Right cardiac atrium (tissue), 5 donors: Measurements from ENCODE around the gene PID1. TPM values are rescaled to one million over a fixed set of nuclear protein-coding genes. Genes with fewer than 3 reads are reported as not detected.
A peak's percentile ranks its signal among the peaks of the same experiment; 100 is the strongest.

Source experiments
- ATAC-seq, 2 donors: fragments of 200-7000 bp; cut with Tn5 transposase; one replicate each; pipeline versions ENCODE4 v1.8.0 to v1.9.1; 2020; ENCODE audit warnings: moderate library complexity in 2 of 2, mild to moderate bottlenecking in 1 of 2
- DNase-seq, 3 donors: peaks; one replicate each; pipeline ENCODE4 v3.0.0-alpha.2; 2020
- H3K27ac ChIP-seq: one replicate; pipeline ENCODE4 v1.5.1; 2013; ENCODE audit warnings: mild to moderate bottlenecking, low read length, control low read depth, moderate library complexity
- H3K27me3 ChIP-seq: one replicate; pipeline ENCODE4 v1.6.1; 2013; ENCODE audit not compliant: control insufficient read depth, insufficient read depth
- H3K4me1 ChIP-seq: one replicate; pipeline ENCODE4 v1.6.1; 2013; ENCODE audit warnings: low read length; ENCODE audit not compliant: control insufficient read depth, insufficient read depth
- H3K4me3 ChIP-seq: one replicate; pipeline ENCODE4 v1.5.1; 2013; ENCODE audit warnings: low read length, control low read depth
- H3K9me3 ChIP-seq: one replicate; pipeline ENCODE4 v1.6.1; 2013; ENCODE audit warnings: low read length; ENCODE audit not compliant: control insufficient read depth
- WGBS: extraction: QIAGEN DNeasy Blood & Tissue Kit; methylation state at CpG from one replicate; pipeline ENCODE4 v1.1.7; 2013; 5-methylcytosine and 5-hydroxymethylcytosine counted together
- intact Hi-C, 4 donors: fragments of 100-400 bp; cut with DNase I; formaldehyde crosslinking; loops; one replicate each; pipeline versions ENCODE4 v1.11.0 to v1.14.0; 2022 to 2023
- polyA plus RNA-seq: library from polyadenylated mRNA; stranded (reverse); fragments of 200-250 nt; gene quantifications from one replicate; pipeline ENCODE4 v1.2.3, GENCODE V29; 2013
- total RNA-seq, 4 donors: library from RNA; stranded (reverse); fragmentation: NEBNext Ultra II Directional; extraction: Animal tissue kit (Norgen Biotek cat#: 25700); gene quantifications; one replicate each; pipeline ENCODE4 v1.2.1, GENCODE V29; 2021
- donor health status: healthy with polysubstance abuse.
- donor health status: DM: no; HTN: yes; CAD: no.
- donor health status: DM: no; HTN: no; CAD: no.
- donor health status: DM: no; HTN: yes; CAD: no; lungs with severe emphysema.
- donor health status: DM: yes; HTN: yes; CAD: no.

The PID1 gene
- total and polyA plus RNA-seq, 5 donors = 9.1 to 17.2 (median 11.0) TPM

GRCh38 chr2:229048134-229048533 is 223.0 kb downstream of the PID1 start:
- ATAC-seq = no peak
- Histone ChIP-seq H3K4me1 (peaks cover 2% of the 10 kb centered on the region), H3K9me3 (no peaks in the 10 kb centered on the region), H3K27ac (no peak overlapping the region), H3K4me3 (no peak overlapping the region), H3K27me3 (no peaks in the 10 kb centered on the region)
- 70% methylated on average over 2 of the region's 2 CpGs for WGBS
- intact Hi-C loops = no loop called here
- no peak for DNase-seq

GRCh38 chr2:229045671-229046070 is 225.4 kb downstream of the PID1 start:
- intact Hi-C loops = no loop called here
- WGBS = 72% methylated on average over 4 of the region's 4 CpGs
- Histone ChIP-seq H3K4me3 (no peak overlapping the region), H3K9me3 (no peaks in the 10 kb centered on the region), H3K27me3 (no peaks in the 10 kb centered on the region), H3K27ac (no peak overlapping the region), H3K4me1 (no peaks in the 10 kb centered on the region)
- DNase-seq (no peak), ATAC-seq (peak in 1 of 2 donors; percentile 69)

- H3K27me3 ChIP-seq = no peaks in the 10 kb centered on the region
- no peaks in the 10 kb centered on the region for H3K4me1 ChIP-seq
- no peak overlapping the region for H3K27ac ChIP-seq
- ATAC-seq (no peak), DNase-seq (no peak)
- intact Hi-C loops = no loop called here
- H3K9me3 ChIP-seq = no peaks in the 10 kb centered on the region
- WGBS = 72% methylated on average over 4 of the region's 4 CpGs
- H3K4me3 ChIP-seq = no peak overlapping the region
These were observed 226.5 kb downstream of the PID1 start for GRCh38 chr2:229044581-229044980.

GRCh38 chr2:229043681-229044080 is 227.4 kb downstream of the PID1 start:
- intact Hi-C loops = no loop called here
- 87% methylated on average over 3 of the region's 3 CpGs for WGBS

GRCh38 chr2:229042349-229042748 is 228.7 kb downstream of the PID1 start:
- H3K4me1 ChIP-seq = no peaks in the 10 kb centered on the region
- no peak overlapping the region for H3K27ac ChIP-seq
- H3K9me3 ChIP-seq = no peaks in the 10 kb centered on the region
- H3K27me3 ChIP-seq = no peaks in the 10 kb centered on the region
- ATAC-seq = no peak
- intact Hi-C loops = no loop called here
- no peak for DNase-seq
- H3K4me3 ChIP-seq = no peak overlapping the region
- 63% methylated on average over 2 of the region's 2 CpGs for WGBS

More at GRCh38 chr2:229043681-229044080, 227.4 kb downstream of the PID1 start:
- DNase-seq (no peak), ATAC-seq (no peak)
- no peaks in the 10 kb centered on the region for H3K9me3 ChIP-seq
- no peak overlapping the region for H3K27ac ChIP-seq
- no peak overlapping the region for H3K4me3 ChIP-seq
- no peaks in the 10 kb centered on the region for H3K4me1 ChIP-seq
- no peaks in the 10 kb centered on the region for H3K27me3 ChIP-seq

GRCh38 chr2:229041691-229042090 is 229.4 kb downstream of the PID1 start:
- WGBS = 87% methylated on average over 2 of the region's 2 CpGs
- Histone ChIP-seq H3K27ac (no peak overlapping the region), H3K4me1 (no peaks in the 10 kb centered on the region), H3K9me3 (no peaks in the 10 kb centered on the region), H3K27me3 (no peaks in the 10 kb centered on the region), H3K4me3 (no peak overlapping the region)
- DNase-seq (no peak), ATAC-seq (no peak)
- intact Hi-C loops = no loop called here

- H3K4me3 ChIP-seq = no peak overlapping the region
- H3K27me3 ChIP-seq = no peaks in the 10 kb centered on the region
- no peaks in the 10 kb centered on the region for H3K9me3 ChIP-seq
- no peak for ATAC-seq
- intact Hi-C loops = no loop called here
- no peak for DNase-seq
- no peaks in the 10 kb centered on the region for H3K4me1 ChIP-seq
- H3K27ac ChIP-seq = no peak overlapping the region
- 50% methylated on average over 4 of the region's 4 CpGs for WGBS
These were observed 233.5 kb downstream of the PID1 start for GRCh38 chr2:229037621-229038020.

- ATAC-seq (no peak), DNase-seq (no peak)
- Histone ChIP-seq H3K27ac (no peak overlapping the region), H3K4me3 (no peak overlapping the region), H3K9me3 (no peaks in the 10 kb centered on the region), H3K27me3 (no peaks in the 10 kb centered on the region), H3K4me1 (no peaks in the 10 kb centered on the region)
- intact Hi-C loops = no loop called here
- WGBS = 82% methylated on average over 3 of the region's 3 CpGs
These were observed 237.3 kb downstream of the PID1 start for GRCh38 chr2:229033816-229034215.

GRCh38 chr2:229032608-229033234 is 238.4 kb downstream of the PID1 start:
- H3K27ac ChIP-seq = no peak overlapping the region
- ATAC-seq (no peak), DNase-seq (no peak)
- WGBS = 88% methylated on average over 9 of the region's 9 CpGs
- H3K4me3 ChIP-seq = no peak overlapping the region
- H3K27me3 ChIP-seq = no peaks in the 10 kb centered on the region
- H3K4me1 ChIP-seq = no peaks in the 10 kb centered on the region
- intact Hi-C loops = no loop called here
- no peaks in the 10 kb centered on the region for H3K9me3 ChIP-seq

GRCh38 chr2:229027353-229028105 is 243.6 kb downstream of the PID1 start:
- 72% methylated on average over 12 of the region's 12 CpGs for WGBS
- H3K27ac ChIP-seq = no peak overlapping the region
- no peaks in the 10 kb centered on the region for H3K27me3 ChIP-seq
- intact Hi-C loops = no loop called here
- no peak for DNase-seq
- H3K4me3 ChIP-seq = no peak overlapping the region
- no peaks in the 10 kb centered on the region for H3K9me3 ChIP-seq
- peak in 1 of 2 donors; percentile 58 for ATAC-seq
- H3K4me1 ChIP-seq = no peaks in the 10 kb centered on the region

- no peaks in the 10 kb centered on the region for H3K9me3 ChIP-seq
- no peaks in the 10 kb centered on the region for H3K27me3 ChIP-seq
- 93% methylated on average over 20 of the region's 20 CpGs for WGBS
- ATAC-seq (peak in 1 of 2 donors; percentile 38), DNase-seq (peak in 1 of 3 donors; percentile 45)
- H3K4me3 ChIP-seq = no peak overlapping the region
- intact Hi-C loops = no loop called here
- no peak overlapping the region for H3K27ac ChIP-seq
- H3K4me1 ChIP-seq = no peaks in the 10 kb centered on the region
These were observed 245.4 kb downstream of the PID1 start for GRCh38 chr2:229025653-229026052.
